Measurements from ENCODE around the gene SELENOT. TPM values are rescaled to one million over a fixed set of nuclear protein-coding genes. Genes with fewer than 3 reads are reported as not detected.
A peak's percentile ranks its signal among the peaks of the same experiment; 100 is the strongest.
"Not testable (repeated sequence)": the region's sequence is repeated elsewhere in the genome, so short reads cannot be mapped to it uniquely, and the experiment has no call there.

SELENOT gene
- total RNA-seq, 1 donor: 117 TPM

- peak in 2 of 3 donors; percentile 32 to 64 for DNase-seq (ENCODE audit: low read depth in 2 of 3, low spot score in 2 of 3)
Observed at GRCh38 chr3:150605998-150606641, 3.0 kb downstream of the SELENOT start.

- no peak for DNase-seq (ENCODE audit: low read depth in 2 of 3, low spot score in 2 of 3)
Observed at GRCh38 chr3:150607267-150608065, 4.3 kb downstream of the SELENOT start.

GRCh38 chr3:150609988-150610387, 6.9 kb downstream of the SELENOT start:
- peak in 1 of 3 donors; percentile 9 for DNase-seq (ENCODE audit: low read depth in 2 of 3, low spot score in 2 of 3)

- DNase-seq (ENCODE audit: low read depth in 2 of 3, low spot score in 2 of 3): no peak
Observed at GRCh38 chr3:150610785-150611184, 7.7 kb downstream of the SELENOT start.

- DNase-seq (ENCODE audit: low read depth in 2 of 3, low spot score in 2 of 3): no peak
Observed at GRCh38 chr3:150611666-150612065, 8.5 kb downstream of the SELENOT start.

- no peak for DNase-seq (ENCODE audit: low read depth in 2 of 3, low spot score in 2 of 3)
Observed at GRCh38 chr3:150612494-150612893, 9.4 kb downstream of the SELENOT start.

GRCh38 chr3:150613034-150613433, 9.9 kb downstream of the SELENOT start:
- no peak for DNase-seq (ENCODE audit: low read depth in 2 of 3, low spot score in 2 of 3)

GRCh38 chr3:150613709-150614480, 10.8 kb downstream of the SELENOT start:
- no peak for DNase-seq (ENCODE audit: low read depth in 2 of 3, low spot score in 2 of 3)

GRCh38 chr3:150620002-150620689, 17.0 kb downstream of the SELENOT start:
- DNase-seq (ENCODE audit: low read depth in 2 of 3, low spot score in 2 of 3): no peak

- not testable (repeated sequence) for DNase-seq (ENCODE audit: low read depth in 2 of 3, low spot score in 2 of 3)
Observed at GRCh38 chr3:150622955-150623354, 19.8 kb downstream of the SELENOT start.

- no peak for DNase-seq (ENCODE audit: low read depth in 2 of 3, low spot score in 2 of 3)
Observed at GRCh38 chr3:150623945-150624344, 20.8 kb downstream of the SELENOT start.

GRCh38 chr3:150626148-150626930, 23.2 kb downstream of the SELENOT start:
- DNase-seq (ENCODE audit: low read depth in 2 of 3, low spot score in 2 of 3): no peak

- no peak for DNase-seq (ENCODE audit: low read depth in 2 of 3, low spot score in 2 of 3)
Observed at GRCh38 chr3:150627557-150627956, 24.4 kb downstream of the SELENOT start.

GRCh38 chr3:150631515-150632221, 28.5 kb downstream of the SELENOT start:
- no peak for DNase-seq (ENCODE audit: low read depth in 2 of 3, low spot score in 2 of 3)

GRCh38 chr3:150635076-150635475, 32.0 kb downstream of the SELENOT start:
- DNase-seq (ENCODE audit: low read depth in 2 of 3, low spot score in 2 of 3): no peak

- DNase-seq (ENCODE audit: low read depth in 2 of 3, low spot score in 2 of 3): peak in 2 of 3 donors; percentile 36 to 81
Observed at GRCh38 chr3:150635526-150635925, 32.4 kb downstream of the SELENOT start.

GRCh38 chr3:150636258-150636657, 33.1 kb downstream of the SELENOT start:
- no peak for DNase-seq (ENCODE audit: low read depth in 2 of 3, low spot score in 2 of 3)

GRCh38 chr3:150639262-150639661, 36.1 kb downstream of the SELENOT start:
- DNase-seq (ENCODE audit: low read depth in 2 of 3, low spot score in 2 of 3): no peak

GRCh38 chr3:150640256-150640655, 37.1 kb downstream of the SELENOT start:
- DNase-seq (ENCODE audit: low read depth in 2 of 3, low spot score in 2 of 3): no peak
